Testis (tissue), 3 donors: ENCODE results near the gene TMCO1. TPM values are rescaled to one million over a fixed set of nuclear protein-coding genes. Genes with fewer than 3 reads are reported as not detected.

Source experiments
- DNase-seq: peaks from one replicate; pipeline ENCODE4 v3.0.0-alpha.2; 2019
- H3K27ac ChIP-seq, 2 donors: fragments of 200-600 bp; sonication (generic); one replicate each; pipeline ENCODE4 v1.5.1; 2019
- H3K27me3 ChIP-seq: fragments of 200-600 bp; sonication (generic); one replicate; pipeline ENCODE4 v1.5.1; 2019
- H3K36me3 ChIP-seq: fragments of 200-600 bp; sonication (generic); one replicate; pipeline ENCODE4 v1.5.1; 2017; ENCODE audit warnings: low read depth; ENCODE audit errors: missing control alignments
- H3K4me1 ChIP-seq: fragments of 200-600 bp; sonication (generic); one replicate; pipeline ENCODE4 v1.5.1; 2019
- H3K4me3 ChIP-seq, 2 donors: fragments of 200-600 bp; sonication (generic); one replicate each; pipeline ENCODE4 v1.5.1; 2017 to 2019
- H3K9me3 ChIP-seq: fragments of 200-600 bp; sonication (generic); one replicate; pipeline ENCODE4 v1.5.1; 2017
- CTCF ChIP-seq, 3 experiments: fragments of 450-650 bp in 2 of 3; fragments of 200-600 bp in 1 of 3; sonication (generic) in 1 of 3; IDR thresholded peaks; one replicate each; pipeline ENCODE4 v1.5.1; 2016 to 2019; ENCODE audit warnings: antibody characterized with exemption in 3 of 3, mild to moderate bottlenecking in 2 of 3, moderate library complexity in 1 of 3
- POLR2A ChIP-seq: fragments of 450-650 bp; IDR thresholded peaks from one replicate; pipeline ENCODE4 v1.6.1; 2017; ENCODE audit warnings: antibody characterized with exemption, mild to moderate bottlenecking, moderate library complexity
- WGBS, 2 donors: methylation state at CpG; one replicate each; pipeline ENCODE4 v1.1.5; 2018; 5-methylcytosine and 5-hydroxymethylcytosine counted together
- intact Hi-C: fragments of 100-400 bp; cut with DNase I; formaldehyde crosslinking; loops from one replicate; pipeline ENCODE4 v1.15.1; 2023; ENCODE audit warnings: low total_unique reads
- polyA plus RNA-seq: library from polyadenylated mRNA; stranded (reverse); fragments of 350-450 nt; fragmentation: Illumina TruSeq; extraction: RNeasy Lipid Tissue Mini Kit (QIAGEN cat#74804); gene quantifications from one replicate; pipeline ENCODE4 v1.2.3, GENCODE V29; 2014; ENCODE audit warnings: low read depth, low replicate concordance; ENCODE audit not compliant: insufficient read depth
- total RNA-seq, 2 donors: library from RNA; depleted of rRNA; stranded (reverse); fragments of >200 nt; gene quantifications; one replicate each; pipeline ENCODE4 v1.2.3, GENCODE V29; 2016

TMCO1 gene
- total and polyA plus RNA-seq, 3 donors from 2014 or later, result 97.5 to 195 (median 114) TPM

GRCh38 chr1:165773324-165773965, 4.8 kb upstream of the TMCO1 start:
- DNase-seq, result no peak
- Histone ChIP-seq H3K27me3 (no peaks in the 10 kb centered on the region), H3K4me1 (no peaks in the 10 kb centered on the region), H3K27ac (no peak overlapping the region), H3K9me3 (no peaks in the 10 kb centered on the region), H3K4me3 (no peak overlapping the region), H3K36me3 (no peaks in the 10 kb centered on the region)
- no peak for TF ChIP-seq CTCF (IDR thresholded peaks at IDR 0.05)
- no peak for TF ChIP-seq POLR2A
- WGBS, 2 donors, result 77 to 81% methylated on average over 9 of the region's 9 CpGs
- intact Hi-C loops, result no loop called here

- WGBS, 2 donors, result 88 to 96% methylated on average over 3 of the region's 3 CpGs
- no peaks in the 10 kb centered on the region for H3K36me3 ChIP-seq
- H3K27me3 ChIP-seq, result no peaks in the 10 kb centered on the region
- no peak overlapping the region for H3K4me3 ChIP-seq
- intact Hi-C loops, result no loop called here
- no peak overlapping the region for H3K27ac ChIP-seq
- no peak for DNase-seq
- TF ChIP-seq CTCF (IDR thresholded peaks at IDR 0.05) (no peak), POLR2A (no peak)
- H3K4me1 ChIP-seq, result peaks cover 3% of the 10 kb centered on the region
- no peaks in the 10 kb centered on the region for H3K9me3 ChIP-seq
Observed at GRCh38 chr1:165772739-165773138, 4.1 kb upstream of the TMCO1 start.

GRCh38 chr1:165764277-165764676, 4.4 kb downstream of the TMCO1 start:
- Histone ChIP-seq H3K9me3 (no peaks in the 10 kb centered on the region), H3K4me1 (peaks cover 5% of the 10 kb centered on the region), H3K36me3 (no peaks in the 10 kb centered on the region), H3K27ac (no peak overlapping the region), H3K27me3 (no peaks in the 10 kb centered on the region), H3K4me3 (no peak overlapping the region)
- TF ChIP-seq CTCF (IDR thresholded peaks at IDR 0.05), result no peak
- TF ChIP-seq POLR2A, result no peak
- intact Hi-C loops, result loop anchor here (10.0 kb wide), 1 partner anchor 129 kb away; the partner anchor contains the start of gene MGST3
- DNase-seq, result no peak
- 74 to 86% methylated on average over 1 of the region's 1 CpG for WGBS, 2 donors

- Histone ChIP-seq H3K27ac (no peak overlapping the region), H3K4me3 (no peak overlapping the region), H3K4me1 (peaks cover 5% of the 10 kb centered on the region), H3K36me3 (no peaks in the 10 kb centered on the region), H3K9me3 (no peaks in the 10 kb centered on the region), H3K27me3 (no peaks in the 10 kb centered on the region)
- no peak for DNase-seq
- intact Hi-C loops, result loop anchor here (10.0 kb wide), 1 partner anchor 129 kb away; the partner anchor contains the start of gene MGST3
- 84 to 90% methylated on average over 2 of the region's 2 CpGs for WGBS, 2 donors
- TF ChIP-seq POLR2A (no peak), CTCF (IDR thresholded peaks at IDR 0.05) (no peak)
Observed at GRCh38 chr1:165763442-165763841, 5.2 kb downstream of the TMCO1 start.

GRCh38 chr1:165762725-165763124, 5.9 kb downstream of the TMCO1 start:
- H3K27ac ChIP-seq, result no peak overlapping the region
- intact Hi-C loops, result loop anchor here (10.0 kb wide), 1 partner anchor 128 kb away; the partner anchor contains the start of gene MGST3
- WGBS, 2 donors, result 91 to 97% methylated on average over 1 of the region's 1 CpG

More at GRCh38 chr1:165762725-165763124, 5.9 kb downstream of the TMCO1 start:
- TF ChIP-seq POLR2A (no peak), CTCF (IDR thresholded peaks at IDR 0.05) (no peak)
- Histone ChIP-seq H3K9me3 (no peaks in the 10 kb centered on the region), H3K4me3 (no peak overlapping the region), H3K27me3 (no peaks in the 10 kb centered on the region), H3K36me3 (no peaks in the 10 kb centered on the region), H3K4me1 (peaks cover 1% of the 10 kb centered on the region)
- no peak for DNase-seq
